ENCODE measurements around the gene PDGFD.

Gene PDGFD

DNA sequence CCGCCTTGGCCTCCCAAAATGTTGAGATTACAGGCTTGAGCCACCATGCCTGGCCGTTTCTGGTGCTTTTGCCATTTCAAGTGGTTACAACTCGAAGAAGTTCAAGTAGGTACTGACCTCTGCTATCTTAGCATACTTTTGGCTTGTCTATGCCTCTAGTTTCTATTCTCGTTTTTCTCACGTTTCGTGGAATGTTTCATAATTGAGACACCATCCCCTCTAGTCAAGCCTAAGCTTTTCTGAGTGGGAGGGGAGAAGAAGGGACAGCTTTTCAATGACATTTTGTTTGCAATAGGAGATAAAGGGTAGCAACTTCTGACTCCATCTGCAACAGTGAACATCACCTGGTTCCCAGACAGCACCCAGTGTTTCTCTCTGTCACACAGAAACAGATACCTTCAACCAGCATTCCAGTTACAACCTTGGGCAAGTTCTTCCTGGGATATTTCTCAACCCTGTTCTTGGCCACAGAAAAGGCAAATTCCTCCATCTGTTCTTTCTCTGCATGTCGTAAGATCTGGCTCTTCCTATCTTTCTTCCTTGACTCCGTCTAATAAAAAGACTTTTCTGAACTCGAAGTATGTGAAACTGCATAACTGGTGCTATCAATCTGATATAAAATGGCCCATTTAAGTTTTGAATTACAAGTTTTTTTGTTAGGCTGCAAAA is 102.0 kb downstream of the PDGFD start:
- TF ChIP-seq, protein P1, sequence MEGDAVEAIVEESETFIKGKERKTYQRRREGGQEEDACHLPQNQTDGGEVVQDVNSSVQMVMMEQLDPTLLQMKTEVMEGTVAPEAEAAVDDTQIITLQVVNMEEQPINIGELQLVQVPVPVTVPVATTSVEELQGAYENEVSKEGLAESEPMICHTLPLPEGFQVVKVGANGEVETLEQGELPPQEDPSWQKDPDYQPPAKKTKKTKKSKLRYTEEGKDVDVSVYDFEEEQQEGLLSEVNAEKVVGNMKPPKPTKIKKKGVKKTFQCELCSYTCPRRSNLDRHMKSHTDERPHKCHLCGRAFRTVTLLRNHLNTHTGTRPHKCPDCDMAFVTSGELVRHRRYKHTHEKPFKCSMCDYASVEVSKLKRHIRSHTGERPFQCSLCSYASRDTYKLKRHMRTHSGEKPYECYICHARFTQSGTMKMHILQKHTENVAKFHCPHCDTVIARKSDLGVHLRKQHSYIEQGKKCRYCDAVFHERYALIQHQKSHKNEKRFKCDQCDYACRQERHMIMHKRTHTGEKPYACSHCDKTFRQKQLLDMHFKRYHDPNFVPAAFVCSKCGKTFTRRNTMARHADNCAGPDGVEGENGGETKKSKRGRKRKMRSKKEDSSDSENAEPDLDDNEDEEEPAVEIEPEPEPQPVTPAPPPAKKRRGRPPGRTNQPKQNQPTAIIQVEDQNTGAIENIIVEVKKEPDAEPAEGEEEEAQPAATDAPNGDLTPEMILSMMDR (IDR thresholded peaks at IDR 0.05) = no peak

DNA sequence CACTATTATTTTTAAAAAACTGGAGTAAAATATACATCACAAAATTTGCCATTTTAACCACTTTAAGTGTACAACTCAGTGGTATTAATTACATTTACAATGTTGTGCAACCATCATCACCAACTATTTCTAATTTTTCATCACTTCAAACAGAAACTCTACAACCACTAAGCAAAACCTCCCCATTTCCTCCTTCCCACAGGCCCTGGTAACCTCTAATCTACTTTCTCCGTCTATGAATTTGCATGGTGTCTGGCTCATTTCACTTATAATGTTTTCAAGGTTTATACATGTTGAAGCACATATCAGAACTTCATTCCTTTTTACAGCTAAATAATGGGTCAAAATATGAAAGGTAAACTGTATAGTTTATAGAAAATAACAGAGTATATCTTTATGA is 103.1 kb downstream of the PDGFD start:
- TF ChIP-seq, protein P1 (IDR thresholded peaks at IDR 0.05) = no peak

DNA sequence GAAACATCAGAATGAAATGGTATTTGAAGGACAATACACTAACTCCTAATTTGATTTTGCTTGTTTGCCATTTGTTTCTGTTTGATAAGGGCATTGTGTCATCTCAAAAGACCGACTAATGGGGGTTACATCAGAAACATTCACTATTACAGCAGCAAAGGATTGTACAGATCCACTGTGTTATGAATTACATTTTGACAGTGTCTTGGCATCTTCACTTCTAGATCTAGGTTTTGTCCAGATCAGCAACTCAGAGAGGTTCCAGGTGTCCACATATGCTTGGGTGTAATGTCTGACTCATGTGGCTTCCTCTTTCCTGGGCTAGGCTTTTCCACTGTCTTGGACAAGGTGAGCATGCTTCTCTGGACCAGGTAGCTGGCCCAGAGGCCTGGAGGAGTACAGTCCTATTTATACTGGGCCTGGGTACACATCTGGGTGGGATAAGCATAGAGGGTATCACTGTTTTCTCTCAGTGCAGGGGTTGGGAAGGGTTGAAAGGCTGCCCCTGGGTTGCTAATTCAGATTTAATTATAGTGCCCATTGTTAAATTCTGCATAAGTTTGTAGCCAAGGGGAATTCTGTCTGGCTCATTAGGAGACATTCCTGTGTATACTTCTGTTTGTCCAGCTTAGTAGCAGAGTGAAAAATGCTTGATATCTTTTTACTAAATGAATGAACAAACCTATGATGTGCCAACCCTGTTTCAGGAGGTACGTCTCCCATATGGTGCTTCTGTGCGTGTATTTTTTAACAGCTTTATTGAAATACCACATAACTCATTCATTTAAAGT is 103.7 kb downstream of the PDGFD start:
- TF ChIP-seq, protein P1 (IDR thresholded peaks at IDR 0.05) = no peak

DNA sequence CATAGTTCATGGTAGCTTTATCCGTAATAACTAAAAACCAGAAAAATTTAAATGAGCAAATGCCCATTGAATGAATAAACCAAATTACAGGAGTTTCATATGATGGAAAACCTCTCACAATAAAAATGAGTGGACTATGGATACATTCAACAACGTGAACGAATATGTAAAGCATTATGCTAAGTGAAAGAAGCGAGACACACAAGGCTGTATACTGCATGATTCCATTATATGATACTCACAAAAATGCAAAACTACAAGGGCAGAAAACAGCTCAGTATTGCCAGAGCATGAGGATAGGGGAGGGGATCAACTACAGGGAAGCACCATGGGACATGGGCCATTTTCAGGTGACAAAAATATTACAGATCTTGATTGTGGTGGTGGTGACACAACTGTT is 105.3 kb downstream of the PDGFD start:
- TF ChIP-seq, protein P1 (IDR thresholded peaks at IDR 0.05) = no peak

DNA sequence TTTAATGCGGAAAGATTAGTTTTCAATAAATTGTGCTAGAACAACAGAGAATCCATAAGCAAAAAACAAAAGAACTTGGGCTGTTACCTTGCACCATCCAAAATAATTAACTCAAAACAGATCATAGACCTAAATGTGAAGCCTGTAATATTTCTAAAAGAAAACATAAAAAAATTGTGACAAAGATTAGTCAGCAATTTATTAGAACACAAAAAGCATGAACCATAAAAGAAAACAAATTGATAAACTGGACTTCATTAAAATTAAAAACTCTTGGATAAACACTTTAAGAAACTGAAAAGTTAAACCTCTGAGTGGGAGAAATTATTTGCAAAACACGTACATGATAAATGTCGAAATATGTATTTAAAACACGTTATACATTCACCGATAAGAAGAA is 106.0 kb downstream of the PDGFD start:
- TF ChIP-seq, protein P1 (IDR thresholded peaks at IDR 0.05) = no peak

DNA sequence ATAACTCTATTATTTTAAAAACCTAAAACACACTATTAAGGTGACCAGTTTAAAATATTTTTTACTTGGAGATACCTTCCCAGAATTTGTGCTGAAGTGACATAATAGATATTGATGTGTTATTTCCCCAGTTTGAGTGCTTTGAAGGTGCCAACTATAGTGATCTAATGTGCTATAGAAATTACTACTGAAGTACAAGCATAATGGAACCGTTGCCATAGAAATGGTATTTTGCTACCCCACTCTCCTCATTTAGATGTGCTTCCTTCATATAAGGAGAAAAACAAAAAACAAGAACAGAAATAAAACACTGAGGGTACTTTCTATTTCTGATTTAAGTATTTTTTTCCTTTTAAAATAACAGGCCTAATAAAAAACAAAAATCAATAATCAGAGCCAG is 108.4 kb downstream of the PDGFD start:
- TF ChIP-seq, protein P1 (IDR thresholded peaks at IDR 0.05) = no peak

DNA sequence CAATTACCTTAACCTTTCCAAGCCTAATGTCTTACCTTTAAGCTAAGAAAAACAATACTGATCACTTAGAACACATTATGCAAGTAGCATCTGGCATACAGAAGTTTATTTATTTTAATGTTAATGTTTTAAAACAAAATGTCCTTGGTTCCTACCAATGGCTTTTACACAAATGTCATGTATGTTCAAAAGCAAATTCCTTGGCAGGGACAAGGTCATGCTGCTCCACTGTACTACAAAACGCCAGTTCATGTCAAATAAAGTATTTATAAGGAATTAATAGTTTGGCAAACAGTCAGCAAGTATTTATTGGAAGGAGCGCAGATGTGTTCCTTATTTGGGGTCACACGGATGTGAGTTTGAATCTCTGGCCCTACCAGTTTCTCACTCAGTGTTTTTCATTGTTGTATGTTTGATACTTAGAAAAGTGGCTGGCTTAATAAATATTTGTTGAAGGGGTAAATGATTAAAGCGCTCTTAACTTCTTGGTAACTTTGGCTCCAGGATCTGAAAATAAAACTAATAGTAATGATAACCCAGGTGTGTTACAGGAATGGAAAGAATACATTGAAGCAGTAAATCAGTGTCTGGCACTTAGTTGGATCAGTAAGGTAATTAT is 108.9 kb downstream of the PDGFD start:
- TF ChIP-seq, protein P1 (IDR thresholded peaks at IDR 0.05) = no peak
